Epidermal melanocyte (primary cell): Measurements from ENCODE around the gene EXOSC3.
"Not testable (repeated sequence)": the region's sequence is repeated elsewhere in the genome, so short reads cannot be mapped to it uniquely, and the experiment has no call there.

Experiments used
- DNase-seq: peaks from one replicate; pipeline ENCODE4 v3.0.0; 2011; ENCODE audit warnings: low spot score; ENCODE audit not compliant: insufficient read length

The EXOSC3 gene

GRCh38 chr9:37784616-37785483 is at the start of gene EXOSC3:
TSS of gene EXOSC3 (minus strand) at chr9:37785064. CDS start at chr9:37785044, 20 bp downstream.
- DNase-seq: peak; percentile 85

DNA sequence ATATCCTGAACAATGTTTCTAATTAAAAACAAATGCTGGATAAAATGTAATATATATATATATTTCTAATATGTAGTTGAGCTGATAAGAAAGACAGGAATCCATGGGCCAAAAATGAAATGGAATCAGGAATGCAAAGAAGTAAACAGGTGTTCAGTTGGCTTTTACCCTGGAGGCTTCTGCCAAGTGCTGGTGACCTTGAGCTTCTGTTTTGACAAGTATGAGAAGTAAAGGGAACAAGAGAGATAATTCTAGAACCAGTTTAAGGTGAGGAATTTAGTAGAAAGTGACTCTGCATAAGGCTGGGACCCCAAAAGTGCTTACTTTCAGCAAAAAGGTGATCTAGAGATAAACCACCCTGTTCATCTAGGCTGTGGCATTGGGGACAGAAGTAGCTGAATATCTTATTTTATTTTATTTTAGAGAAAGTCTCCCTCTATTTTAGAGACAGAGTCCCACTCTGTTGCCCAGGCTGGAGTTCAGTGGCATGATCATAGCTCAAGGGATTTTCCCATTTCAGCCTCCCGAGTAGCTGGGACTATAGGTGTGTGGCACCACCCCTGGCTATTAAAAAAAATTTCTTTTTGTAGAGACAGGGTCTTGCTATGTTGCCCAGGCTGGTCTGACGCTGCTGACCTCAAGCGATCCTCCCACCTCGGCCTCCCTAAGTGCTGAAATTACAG is 42.8 kb upstream of the EXOSC3 start:
- DNase-seq: no peak

DNA sequence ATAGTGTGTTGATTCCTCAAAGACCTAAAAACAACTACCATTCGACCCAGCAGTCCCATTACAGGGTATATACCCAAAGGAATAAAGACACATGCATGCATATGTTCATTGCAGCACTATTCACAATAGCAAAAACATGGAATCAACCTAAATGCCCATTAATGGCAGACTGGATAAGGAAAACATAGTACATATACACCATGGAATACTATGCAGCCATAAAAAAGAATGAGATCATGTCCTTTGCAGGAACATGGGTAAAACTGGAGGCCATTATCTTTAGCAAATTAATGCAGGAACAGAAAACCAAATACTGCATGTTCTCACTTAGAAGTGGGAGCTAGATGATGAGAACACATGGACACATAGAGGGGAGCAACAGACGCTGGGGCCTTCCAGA is 40.3 kb upstream of the EXOSC3 start:
- not testable (repeated sequence) for DNase-seq

GRCh38 chr9:37820142-37820541 is 35.3 kb upstream of the EXOSC3 start:
- DNase-seq: no peak

- no peak for DNase-seq
Observed at GRCh38 chr9:37818849-37819248, 34.0 kb upstream of the EXOSC3 start.

DNA sequence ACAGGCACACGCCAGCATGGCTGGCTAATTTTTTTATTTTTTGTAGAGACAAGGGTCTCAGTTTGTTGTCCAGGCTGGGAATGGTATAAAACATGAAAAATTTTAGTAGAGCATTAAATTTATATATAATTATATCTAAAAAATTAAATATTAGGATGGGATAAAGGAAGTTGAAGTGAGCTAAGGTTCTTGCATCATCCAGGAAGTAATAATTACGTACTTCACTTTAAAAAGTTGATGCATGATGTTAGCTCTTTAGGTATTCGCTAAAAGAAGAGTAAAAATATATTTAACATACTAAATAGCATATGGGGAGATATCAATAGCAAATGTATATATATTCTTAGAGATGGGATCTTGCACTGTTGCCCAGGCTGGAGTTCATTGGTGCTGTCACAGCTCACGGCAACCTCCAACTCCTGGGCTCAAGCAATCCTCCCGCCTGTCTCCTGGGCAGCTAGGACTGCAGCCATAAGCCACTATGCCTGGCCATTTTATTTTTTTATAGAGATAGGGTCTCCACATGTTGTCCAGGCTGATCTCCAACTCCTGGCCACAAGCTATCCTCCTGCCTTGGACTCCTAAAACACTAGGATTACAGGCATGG is 28.0 kb upstream of the EXOSC3 start:
- DNase-seq: no peak

DNA sequence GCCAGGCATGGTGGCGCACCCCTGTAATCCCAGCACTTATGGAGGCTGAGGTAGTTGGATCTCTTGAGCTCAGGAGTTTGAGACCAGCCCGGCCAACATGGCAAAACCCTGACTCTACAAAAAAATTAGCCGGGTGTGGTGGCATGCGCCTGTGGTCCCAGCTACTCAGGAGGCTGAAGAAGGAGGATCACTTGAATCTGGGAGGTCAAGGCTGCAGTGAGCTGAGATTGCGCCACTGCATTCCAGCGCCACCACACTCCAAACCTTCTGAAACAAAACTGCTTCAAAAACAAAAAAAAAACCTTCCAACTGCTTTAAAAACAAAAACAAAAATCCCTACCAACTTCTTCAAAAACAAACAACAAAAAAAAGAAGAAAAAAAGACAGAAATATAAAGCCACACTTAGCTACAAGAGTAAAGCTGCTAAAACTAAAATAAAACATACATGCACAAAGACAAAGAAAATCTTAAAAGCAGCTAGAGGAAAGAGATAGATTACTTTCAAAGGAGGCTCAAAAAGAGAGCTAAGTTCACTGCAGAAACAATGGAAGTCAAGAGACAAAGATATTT is 27.1 kb upstream of the EXOSC3 start:
- no peak for DNase-seq

- not testable (repeated sequence) for DNase-seq
Observed at GRCh38 chr9:37809676-37810075, 24.8 kb upstream of the EXOSC3 start.

- no peak for DNase-seq
Observed at GRCh38 chr9:37806271-37806670, 21.4 kb upstream of the EXOSC3 start.

GRCh38 chr9:37801959-37802711 is 17.3 kb upstream of the EXOSC3 start:
- no peak for DNase-seq

DNA sequence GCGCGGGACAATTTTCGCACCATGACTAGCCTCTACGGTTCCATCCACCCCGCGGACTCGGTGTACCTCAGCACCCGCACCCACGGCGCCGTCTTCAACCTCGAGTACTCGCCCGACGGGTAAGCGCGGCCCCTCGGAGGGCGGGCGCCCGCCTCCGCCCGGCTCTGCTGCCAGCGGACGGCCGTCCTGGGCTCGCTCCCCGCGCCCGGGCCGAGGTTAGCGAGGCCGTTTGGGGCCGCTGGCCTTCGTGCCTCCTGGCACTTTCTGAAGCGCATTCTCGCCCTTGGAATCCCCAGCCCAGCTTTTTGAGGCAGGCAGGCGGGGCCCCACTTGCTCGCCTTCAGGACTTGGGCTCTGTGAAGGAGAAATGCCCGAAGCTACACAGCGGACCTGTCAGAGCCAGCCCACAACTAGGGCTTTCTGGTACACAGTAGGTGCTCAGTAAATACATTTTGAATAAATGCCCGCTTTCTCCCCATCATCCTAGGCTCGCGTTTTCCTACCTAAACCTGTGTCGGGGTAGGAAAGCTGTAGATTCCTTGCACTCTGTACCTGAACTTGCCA is 16.5 kb upstream of the EXOSC3 start:
- DNase-seq: no peak

DNA sequence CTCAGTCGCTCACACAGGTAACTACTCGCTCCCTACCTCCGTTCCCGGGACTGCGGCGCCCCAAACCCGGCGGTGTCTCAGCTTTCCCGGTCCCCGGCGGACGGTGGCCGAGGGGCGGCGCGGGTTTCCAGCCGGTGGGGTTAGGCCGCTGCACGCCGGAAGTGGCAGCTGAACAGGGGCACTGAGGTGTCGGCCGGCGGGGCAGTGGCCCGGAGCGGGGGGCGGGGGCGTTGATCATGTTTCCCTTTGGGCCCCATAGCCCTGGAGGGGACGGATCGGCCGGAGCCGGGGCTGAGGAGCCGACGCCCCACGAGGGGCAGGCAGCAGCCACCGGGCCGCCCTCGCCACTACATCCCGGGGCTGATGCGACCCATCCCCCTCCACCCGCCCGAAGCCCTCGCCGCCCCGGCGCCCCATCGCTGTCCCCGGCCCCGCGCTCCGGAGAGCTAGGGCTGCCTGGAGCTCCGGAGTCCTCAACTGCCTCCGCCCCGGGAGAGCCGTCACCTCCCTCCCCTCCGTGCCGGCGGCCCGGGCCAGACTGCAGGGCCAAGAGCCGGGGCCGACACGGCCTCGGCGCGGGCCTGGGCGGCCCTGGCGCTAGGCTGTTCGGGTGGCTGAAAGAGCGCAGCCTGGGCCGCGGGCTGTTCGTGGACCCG is 15.9 kb upstream of the EXOSC3 start, which contains the start of gene DCAF10:
Gene DCAF10 (plus strand): TSS at position 167 of the 656 bp plus-strand sequence. CDS start 70 bp downstream, at position 237.
- peak; percentile 42 for DNase-seq

DNA sequence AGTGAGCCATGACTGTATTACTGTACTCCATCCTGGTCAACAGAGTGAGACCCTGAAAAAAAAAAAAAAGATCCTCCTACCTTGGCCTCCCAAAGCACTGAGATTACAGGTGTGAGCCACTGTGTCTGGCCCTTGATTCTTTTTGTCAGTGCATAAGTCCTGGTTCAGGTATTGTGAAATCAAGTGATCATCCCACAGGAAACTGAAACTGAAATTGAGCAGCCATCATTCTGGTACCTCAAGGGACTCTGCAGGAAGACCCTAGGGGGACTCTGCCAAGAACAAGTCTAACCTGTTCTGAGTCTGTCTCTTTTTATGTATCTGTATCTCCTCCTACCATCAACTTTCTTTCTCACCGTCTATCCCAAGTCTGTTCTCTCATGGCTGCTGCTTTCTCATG is 13.8 kb upstream of the EXOSC3 start:
- DNase-seq: no peak

DNA sequence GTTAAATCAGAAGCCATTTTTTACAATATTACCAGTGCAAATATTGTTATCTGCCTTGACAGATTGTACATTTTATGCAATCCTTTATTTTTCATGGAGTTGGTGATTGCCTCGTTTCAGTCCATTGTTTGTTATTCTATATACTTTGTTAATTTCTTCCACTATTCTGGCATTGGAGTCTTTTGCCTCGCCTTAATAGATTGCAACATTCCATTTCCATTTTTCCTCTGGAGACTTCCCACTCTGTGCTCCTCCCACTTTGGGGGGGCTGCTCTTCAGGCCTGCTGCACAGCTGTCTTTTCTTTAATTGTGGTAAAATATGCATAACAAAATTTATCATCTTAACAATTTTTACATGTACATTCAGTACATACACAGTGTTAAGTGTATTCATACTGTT is 11.4 kb upstream of the EXOSC3 start:
- no peak for DNase-seq

DNA sequence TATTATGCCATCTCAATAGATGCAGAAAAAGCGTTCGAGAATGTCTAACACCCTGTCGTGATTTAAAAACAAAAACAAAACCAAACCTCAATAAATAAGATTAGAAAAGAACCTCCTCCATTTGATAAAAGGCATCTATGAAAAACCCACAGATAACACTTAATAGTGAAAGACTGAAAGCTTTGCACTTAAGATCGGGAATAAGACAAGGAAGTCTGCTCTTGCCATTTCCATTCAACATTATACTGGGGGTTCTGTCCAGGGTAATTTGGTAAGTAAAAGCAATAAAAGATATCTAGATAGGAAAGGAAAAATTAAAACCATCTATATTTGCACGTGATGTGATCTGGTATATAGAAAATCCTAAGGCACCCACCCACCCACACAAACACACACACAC is 7.3 kb upstream of the EXOSC3 start:
- no peak for DNase-seq

GRCh38 chr9:37790096-37790495 is 5.2 kb upstream of the EXOSC3 start:
- DNase-seq: no peak

DNA sequence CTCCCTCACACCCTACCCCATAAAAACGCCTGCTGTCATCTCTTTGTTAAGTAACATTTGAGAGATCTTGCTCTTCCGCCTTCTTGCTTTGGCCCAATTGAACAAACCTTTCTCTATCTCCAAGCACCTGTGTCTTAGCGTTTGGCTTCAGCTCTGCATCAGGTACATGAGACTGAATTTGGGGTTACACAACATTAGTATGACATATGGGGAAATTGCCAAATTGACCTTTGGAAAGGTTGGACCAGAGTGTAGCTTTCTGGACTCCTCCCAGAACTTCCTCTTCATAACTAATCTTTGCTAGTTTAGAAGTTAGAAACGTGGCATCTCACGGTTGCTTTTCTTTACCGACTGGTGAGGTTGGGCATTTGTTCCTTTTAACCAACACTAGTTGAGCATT is 3.5 kb upstream of the EXOSC3 start:
- no peak for DNase-seq

DNA sequence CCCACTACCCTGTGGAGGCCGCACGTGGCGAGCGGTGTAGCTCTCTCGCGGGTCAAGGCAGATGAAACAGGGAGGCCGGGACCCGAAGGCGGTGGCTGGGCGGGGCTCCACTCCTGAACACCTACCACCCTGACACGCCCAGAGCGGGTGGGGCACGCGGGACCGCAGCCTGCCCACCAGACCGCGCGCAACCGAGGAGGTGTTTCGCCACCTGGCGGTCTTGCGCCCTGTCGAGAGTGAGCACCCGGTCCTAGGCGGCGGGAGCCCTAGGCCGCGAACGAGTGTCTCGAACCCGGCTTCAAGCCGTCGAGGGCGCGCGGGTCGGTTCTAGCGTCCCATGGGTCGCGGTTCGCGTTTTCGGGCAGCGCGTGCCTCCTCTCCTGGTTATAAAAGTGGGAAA is 2.2 kb upstream of the EXOSC3 start:
- DNase-seq: no peak

DNA sequence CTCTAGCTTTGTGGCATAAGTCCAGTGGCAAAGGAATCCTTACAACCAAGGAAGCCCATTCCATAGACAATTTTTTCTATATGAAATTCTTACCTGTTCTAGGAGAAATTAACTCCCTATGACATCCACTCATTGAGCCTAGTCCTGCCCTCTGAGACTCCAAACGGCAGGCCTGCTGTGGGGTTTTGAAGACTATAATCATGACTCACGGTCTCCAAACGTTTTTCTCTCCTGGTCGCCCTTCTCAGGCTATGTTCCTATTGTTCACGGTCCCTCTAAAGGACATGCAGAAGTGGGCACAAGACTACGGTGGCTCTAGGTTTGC is 611 bp downstream of the EXOSC3 start:
- DNase-seq: no peak

DNA sequence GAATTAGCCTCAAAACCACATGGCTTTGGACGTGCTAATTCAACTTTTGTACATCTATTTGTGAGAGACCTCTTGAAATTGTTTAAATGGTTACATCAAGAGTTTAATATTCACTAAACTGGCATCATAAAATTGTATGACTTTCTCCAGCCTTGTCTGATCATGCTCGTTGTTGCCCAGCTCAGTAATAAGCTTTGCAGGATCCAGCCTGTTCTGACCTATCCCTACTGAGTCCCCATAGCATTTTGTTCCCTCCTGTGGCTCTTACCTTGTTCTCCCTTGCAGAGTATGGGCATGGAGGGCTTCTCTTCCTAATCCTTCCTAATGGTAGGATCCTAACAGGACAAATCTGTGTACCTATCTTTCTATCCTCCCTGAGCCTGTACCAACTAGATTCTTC is 6.3 kb downstream of the EXOSC3 start:
- no peak for DNase-seq
